Mesendoderm (in vitro differentiated cells): ENCODE data around the gene EPN1.

Experiments used
- DNase-seq: peaks from one replicate; pipeline ENCODE4 v3.0.0; 2013
- H2AK5ac ChIP-seq: 2 replicates; pipeline ENCODE4 v1.6.1; 2013; ENCODE audit warnings: low read length, inconsistent platforms
- H2BK120ac ChIP-seq: 2 replicates; pipeline ENCODE4 v1.6.1; 2013; ENCODE audit warnings: low read depth, mild to moderate bottlenecking, low read length, moderate library complexity, mixed read lengths
- H2BK15ac ChIP-seq: replicated peaks from 2 replicates; pipeline ENCODE4 v1.6.1; 2013; ENCODE audit warnings: low read depth, mild to moderate bottlenecking, moderate library complexity
- H2BK5ac ChIP-seq: 2 replicates; pipeline ENCODE4 v1.6.1; 2013; ENCODE audit warnings: low read length, inconsistent platforms
- H3K18ac ChIP-seq: 2 replicates; pipeline ENCODE4 v1.6.1; 2013; ENCODE audit warnings: mild to moderate bottlenecking, low read length, mixed read lengths
- H3K23ac ChIP-seq: one replicate; pipeline ENCODE4 v1.6.1; 2013; ENCODE audit warnings: low read length
- H3K27ac ChIP-seq: 2 replicates; pipeline ENCODE4 v1.5.1; 2013; ENCODE audit warnings: low read depth, mild to moderate bottlenecking, inconsistent platforms, low read length, moderate library complexity
- H3K27me3 ChIP-seq: 2 replicates; pipeline ENCODE4 v1.6.1; 2013; ENCODE audit warnings: low read length, control low read depth, mild to moderate bottlenecking, inconsistent platforms; ENCODE audit not compliant: insufficient read depth, poor library complexity
- H3K36me3 ChIP-seq: 2 replicates; pipeline ENCODE4 v1.6.1; 2013; ENCODE audit warnings: low read length, inconsistent platforms; ENCODE audit not compliant: control insufficient read depth, insufficient read depth
- H3K4ac ChIP-seq: one replicate; pipeline ENCODE4 v1.6.1; 2013; ENCODE audit warnings: low read depth, mild to moderate bottlenecking, low read length, moderate library complexity
- H3K4me1 ChIP-seq: 2 replicates; pipeline ENCODE4 v1.6.1; 2013; ENCODE audit warnings: low read depth, low read length, inconsistent platforms; ENCODE audit not compliant: control insufficient read depth
- H3K4me2 ChIP-seq: 2 replicates; pipeline ENCODE4 v1.6.1; 2013; ENCODE audit warnings: low read length
- H3K4me3 ChIP-seq: 2 replicates; pipeline ENCODE4 v1.5.1; 2013; ENCODE audit warnings: mild to moderate bottlenecking, low read length
- H3K56ac ChIP-seq: one replicate; pipeline ENCODE4 v1.6.1; 2013; ENCODE audit warnings: low read length
- H3K79me1 ChIP-seq: 2 replicates; pipeline ENCODE4 v1.6.1; 2013; ENCODE audit warnings: low read length, inconsistent platforms
- H3K79me2 ChIP-seq: 2 replicates; pipeline ENCODE4 v1.6.1; 2013; ENCODE audit warnings: mild to moderate bottlenecking, low read length; ENCODE audit not compliant: control insufficient read depth, insufficient read depth
- H3K9ac ChIP-seq: 2 replicates; pipeline ENCODE4 v1.6.1; 2013; ENCODE audit warnings: low read length, inconsistent platforms
- H4K5ac ChIP-seq: one replicate; pipeline ENCODE4 v1.6.1; 2013; ENCODE audit warnings: low read length
- H4K8ac ChIP-seq: one replicate; pipeline ENCODE4 v1.6.1; 2013; ENCODE audit warnings: low read depth, mild to moderate bottlenecking, control low read depth, low read length, moderate library complexity
- WGBS: extraction: QIAGEN DNeasy Blood & Tissue Kit; methylation state at CpG from one replicate; pipeline ENCODE4 v1.1.7; 2013; ENCODE audit warnings: low lambda C conversion rate, missing lambda C conversion rate; ENCODE audit not compliant: insufficient coverage; ENCODE audit errors: extremely low coverage; 5-methylcytosine and 5-hydroxymethylcytosine counted together

Gene EPN1

DNA sequence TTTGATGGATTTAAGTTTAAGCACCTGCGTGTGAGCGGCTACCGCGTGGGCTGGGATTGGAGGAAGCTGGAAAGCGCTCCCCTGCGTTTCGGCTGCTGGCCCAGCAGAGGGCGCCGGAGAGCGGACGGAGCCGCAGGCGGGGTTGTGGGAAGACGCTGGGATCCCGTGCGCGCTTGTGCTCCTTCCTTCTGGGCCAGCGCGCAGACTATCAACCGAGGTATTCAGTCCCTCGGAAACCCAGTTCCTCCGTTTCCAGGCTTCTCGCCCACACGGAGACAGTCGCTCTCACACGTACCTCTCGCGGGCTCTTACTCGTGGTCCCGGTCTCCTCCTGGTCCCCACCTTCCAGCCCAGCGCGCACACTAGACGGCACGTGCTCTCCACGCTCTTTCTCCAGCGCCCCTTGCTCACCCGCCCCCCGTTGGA is 28.8 kb downstream of the EPN1 start:
- no peak overlapping the region for H4K5ac ChIP-seq
- H3K18ac ChIP-seq: no peak overlapping the region
- H3K27ac ChIP-seq: no peak overlapping the region
- H3K79me2 ChIP-seq: no peaks in the 10 kb centered on the region
- H2AK5ac ChIP-seq: no peak overlapping the region
- no CpG with 5 or more reads among the region's 38 CpGs for WGBS
- no peaks in the 10 kb centered on the region for H3K79me1 ChIP-seq
- no peak overlapping the region for H4K8ac ChIP-seq
- no peak overlapping the region for H3K4ac ChIP-seq
- H3K27me3 ChIP-seq: no peaks in the 10 kb centered on the region
- H3K4me1 ChIP-seq: no peaks in the 10 kb centered on the region
- no peak overlapping the region for H3K4me3 ChIP-seq
- no peak overlapping the region for H3K23ac ChIP-seq
- no peak overlapping the region for H2BK15ac ChIP-seq
- H3K56ac ChIP-seq: no peak overlapping the region
- H3K4me2 ChIP-seq: no peak overlapping the region
- H3K36me3 ChIP-seq: peaks cover 3% of the 10 kb centered on the region
- peak; percentile 51 for DNase-seq
- no peak overlapping the region for H2BK120ac ChIP-seq
- no peak overlapping the region for H3K9ac ChIP-seq
- no peak overlapping the region for H2BK5ac ChIP-seq

DNA sequence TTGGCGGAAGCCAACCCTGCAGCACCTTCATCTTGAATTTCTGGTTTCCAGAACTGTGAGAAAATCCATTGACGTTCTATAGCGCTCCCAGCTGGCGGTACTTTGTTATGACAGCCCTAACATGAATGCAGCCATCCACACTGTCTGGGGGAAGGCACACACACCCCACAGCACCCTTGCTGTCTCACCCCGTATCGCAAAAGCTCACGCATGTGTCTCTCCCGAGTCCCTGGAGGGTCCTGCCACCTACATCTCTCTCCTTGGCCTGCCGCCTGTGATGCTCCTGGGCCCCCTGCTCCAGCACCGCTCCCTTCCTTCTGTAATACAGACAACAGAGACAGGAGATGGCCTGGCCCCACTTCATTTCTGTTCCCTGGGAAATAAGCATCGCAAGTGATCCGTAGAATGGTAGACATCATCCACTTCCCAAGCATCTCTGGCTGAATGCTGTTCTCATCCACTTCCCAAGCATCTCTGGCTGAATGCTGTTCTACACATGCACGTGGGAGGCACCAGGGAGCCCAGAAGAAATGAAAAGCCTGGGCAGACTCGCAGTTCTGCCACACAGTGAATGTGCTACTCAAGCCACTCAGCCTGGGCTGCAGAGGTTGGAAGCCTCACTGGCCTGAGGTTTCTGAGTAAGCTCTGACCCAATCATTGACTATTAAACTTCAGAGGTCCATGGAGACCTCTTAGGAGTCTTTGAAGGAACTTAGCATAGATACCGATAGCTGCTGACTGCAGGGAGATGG is 29.6 kb downstream of the EPN1 start:
- DNase-seq: no peak
- no CpG with 5 or more reads among the region's 15 CpGs for WGBS
- Histone ChIP-seq H3K27ac (no peak overlapping the region), H2BK120ac (no peak overlapping the region), H3K4me3 (no peak overlapping the region), H3K18ac (no peak overlapping the region), H3K9ac (no peak overlapping the region), H3K56ac (no peak overlapping the region), H4K5ac (no peak overlapping the region), H3K4me1 (no peaks in the 10 kb centered on the region), H2AK5ac (no peak overlapping the region), H2BK5ac (no peak overlapping the region), H3K36me3 (peaks cover 3% of the 10 kb centered on the region), H3K79me1 (no peaks in the 10 kb centered on the region), H3K27me3 (no peaks in the 10 kb centered on the region), H3K23ac (no peak overlapping the region), H3K4ac (no peak overlapping the region), H3K79me2 (no peaks in the 10 kb centered on the region), H3K4me2 (no peak overlapping the region), H2BK15ac (no peak overlapping the region), H4K8ac (no peak overlapping the region)

DNA sequence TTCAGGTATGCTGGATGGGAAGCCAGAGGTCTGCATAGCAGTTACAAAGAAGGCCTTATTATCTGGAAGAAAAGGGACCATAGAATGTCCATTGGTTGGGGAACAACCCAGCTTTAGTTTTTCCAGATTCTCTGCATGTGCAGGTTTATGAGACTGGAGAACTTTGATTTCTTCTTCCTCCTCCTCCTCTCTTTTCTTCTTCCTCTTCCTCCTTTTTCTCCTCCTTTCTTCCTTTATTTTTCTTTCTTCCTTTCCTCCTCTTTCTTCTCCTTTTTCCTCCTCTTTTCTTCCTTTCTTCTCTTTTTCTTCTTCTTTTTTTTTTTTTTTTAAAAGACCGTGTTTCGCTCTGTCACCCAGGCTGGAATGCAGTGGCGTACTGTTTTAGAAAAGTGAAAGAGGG is 30.9 kb downstream of the EPN1 start:
- Histone ChIP-seq H2BK5ac (no peak overlapping the region), H3K27ac (no peak overlapping the region), H3K56ac (no peak overlapping the region), H2AK5ac (no peak overlapping the region), H3K9ac (no peak overlapping the region), H3K4ac (no peak overlapping the region), H2BK120ac (no peak overlapping the region), H4K5ac (no peak overlapping the region), H3K4me2 (no peak overlapping the region), H3K79me2 (no peaks in the 10 kb centered on the region), H4K8ac (no peak overlapping the region), H3K23ac (no peak overlapping the region), H3K79me1 (no peaks in the 10 kb centered on the region), H3K18ac (no peak overlapping the region), H3K36me3 (peaks cover 3% of the 10 kb centered on the region), H3K4me3 (no peak overlapping the region), H3K4me1 (no peaks in the 10 kb centered on the region), H2BK15ac (no peak overlapping the region), H3K27me3 (no peaks in the 10 kb centered on the region)
- WGBS: no CpG with 5 or more reads among the region's 3 CpGs
- no peak for DNase-seq

DNA sequence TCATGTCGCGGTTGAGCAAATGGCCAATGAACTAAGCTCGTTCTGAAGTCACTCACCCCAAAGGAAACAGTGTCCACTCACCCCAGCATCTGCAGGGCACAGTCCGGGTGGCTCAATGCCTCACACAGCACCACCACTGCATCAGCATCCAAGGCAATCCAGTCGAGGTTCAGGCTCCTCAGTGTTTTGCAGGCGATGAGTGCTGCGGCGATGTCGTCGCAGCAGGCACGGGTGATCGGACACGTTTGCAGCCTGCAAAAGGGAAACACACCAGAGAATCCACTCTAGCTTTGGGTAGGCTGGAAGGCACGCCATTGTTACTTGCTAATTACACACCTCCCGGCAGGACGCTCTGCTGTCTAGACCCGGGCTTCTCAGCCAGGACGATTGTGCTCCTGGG is 36.7 kb downstream of the EPN1 start:
- Histone ChIP-seq H3K27me3 (no peaks in the 10 kb centered on the region), H3K79me2 (no peaks in the 10 kb centered on the region), H3K18ac (no peak overlapping the region), H3K9ac (no peak overlapping the region), H3K4me2 (no peak overlapping the region), H2BK5ac (no peak overlapping the region), H2BK15ac (no peak overlapping the region), H3K4ac (no peak overlapping the region), H3K56ac (no peak overlapping the region), H3K36me3 (no peaks in the 10 kb centered on the region), H4K8ac (no peak overlapping the region), H2AK5ac (no peak overlapping the region), H4K5ac (no peak overlapping the region), H3K4me3 (no peak overlapping the region), H3K79me1 (no peaks in the 10 kb centered on the region), H3K23ac (no peak overlapping the region), H3K27ac (no peak overlapping the region), H2BK120ac (no peak overlapping the region), H3K4me1 (no peaks in the 10 kb centered on the region)
- DNase-seq: no peak
- WGBS: no CpG with 5 or more reads among the region's 18 CpGs

DNA sequence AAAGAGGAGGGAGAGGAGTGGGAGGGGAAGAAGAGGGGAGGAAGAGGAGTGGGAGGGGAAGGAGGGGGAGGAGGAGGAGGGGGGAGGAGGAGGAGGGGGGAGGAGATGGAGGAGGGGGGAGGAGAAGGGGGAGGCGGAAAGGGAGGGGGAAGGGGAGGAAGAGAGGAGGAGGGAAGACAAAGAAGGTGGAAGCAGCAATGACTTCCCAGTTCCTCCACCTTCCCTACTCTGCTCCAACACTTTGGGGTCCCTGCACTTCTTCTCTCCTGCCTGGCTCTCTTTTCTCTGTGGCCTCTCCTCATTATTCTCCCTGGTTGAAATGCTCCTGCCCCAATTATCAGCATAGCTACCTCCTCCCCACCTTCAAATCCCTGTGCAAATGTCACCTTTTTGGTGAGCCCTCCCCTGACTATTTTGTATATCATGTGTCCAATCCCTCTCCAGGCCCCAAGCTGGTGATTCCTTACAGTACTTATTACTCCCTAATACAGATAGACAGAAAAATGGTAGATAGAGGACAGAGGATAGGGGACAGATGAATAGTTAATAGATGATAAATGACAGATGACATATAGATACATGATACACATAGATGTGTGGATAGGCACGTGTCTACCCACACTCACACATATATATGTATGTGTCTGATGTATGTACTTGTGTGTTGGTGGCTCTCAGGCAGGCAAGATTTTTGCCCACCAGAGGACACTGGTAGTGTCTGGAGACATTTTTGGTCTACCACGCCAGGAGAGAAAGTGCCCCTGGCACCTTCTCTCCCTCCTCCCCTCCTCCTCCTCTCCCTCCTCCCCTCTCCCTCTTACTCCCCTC is 38.0 kb downstream of the EPN1 start:
- no peak overlapping the region for H3K4ac ChIP-seq
- no peak overlapping the region for H3K4me3 ChIP-seq
- no peak overlapping the region for H3K23ac ChIP-seq

More for the DNA sequence above, 38.0 kb downstream of the EPN1 start:
- H3K9ac ChIP-seq: no peak overlapping the region
- no peaks in the 10 kb centered on the region for H3K27me3 ChIP-seq
- no peak overlapping the region for H3K27ac ChIP-seq
- no peak for DNase-seq
- H2AK5ac ChIP-seq: no peak overlapping the region
- no peak overlapping the region for H3K56ac ChIP-seq
- H2BK120ac ChIP-seq: no peak overlapping the region
- no peaks in the 10 kb centered on the region for H3K36me3 ChIP-seq
- H3K18ac ChIP-seq: no peak overlapping the region
- H3K79me1 ChIP-seq: no peaks in the 10 kb centered on the region
- no peak overlapping the region for H2BK5ac ChIP-seq
- H3K79me2 ChIP-seq: no peaks in the 10 kb centered on the region
- H4K8ac ChIP-seq: no peak overlapping the region
- no CpG with 5 or more reads among the region's 3 CpGs for WGBS
- no peaks in the 10 kb centered on the region for H3K4me1 ChIP-seq
- no peak overlapping the region for H2BK15ac ChIP-seq
- H3K4me2 ChIP-seq: no peak overlapping the region
- no peak overlapping the region for H4K5ac ChIP-seq
